HepG2 (cell line): ENCODE results near the gene PPP4C.

Source experiments
- CTCF ChIP-seq: sonication (generic); formaldehyde crosslinking; IDR thresholded peaks from 2 replicates; pipeline ENCODE4 v1.5.0; 2020; ENCODE audit warnings: mild to moderate bottlenecking, missing genetic modification reagents, moderate library complexity
- HINFP ChIP-seq: sonication (generic); formaldehyde crosslinking; IDR thresholded peaks from 2 replicates; pipeline ENCODE4 v1.4.0; 2020; ENCODE audit warnings: low read depth, mild to moderate bottlenecking, missing genetic modification reagents
- MATR3 ChIP-seq: sonication (generic); formaldehyde crosslinking; IDR thresholded peaks from 2 replicates; pipeline ENCODE4 v1.4.0; 2020; ENCODE audit warnings: missing genetic modification reagents
- PTBP1 ChIP-seq: fragments of 200-400 bp; formaldehyde crosslinking; IDR thresholded peaks from 2 replicates; pipeline ENCODE4 v1.6.1; 2018; ENCODE audit warnings: low read length, low read depth; ENCODE audit not compliant: poor library complexity, severe bottlenecking

GRCh38 chr16:30113711-30114333 lies 38.0 kb downstream of the PPP4C start:
- TF ChIP-seq MATR3 (CRISPR knock-in tag) (no peak), CTCF (CRISPR knock-in tag) (no peak), HINFP (CRISPR knock-in tag) (no peak), PTBP1 (no peak)
